DOHH2 (cell line): Measurements from ENCODE around the gene ECT2L.

Experiments used
- EZH2phosphoT487 ChIP-seq: fragments of 200-600 bp; sonication (generic); IDR thresholded peaks from 2 replicates; pipeline ENCODE4 v1.6.1; 2017; ENCODE audit warnings: borderline replicate concordance, mild to moderate bottlenecking, antibody characterized with exemption, low read length, moderate library complexity, mixed read lengths
- TF ChIP-seq, protein P1 (sequence below): fragments of 200-600 bp; sonication (generic); IDR thresholded peaks from one replicate; pipeline ENCODE4 v1.5.1; 2014; ENCODE audit warnings: antibody characterized with exemption, mild to moderate bottlenecking, low read depth, low read length; ENCODE audit not compliant: poor library complexity, severe bottlenecking

DNA sequence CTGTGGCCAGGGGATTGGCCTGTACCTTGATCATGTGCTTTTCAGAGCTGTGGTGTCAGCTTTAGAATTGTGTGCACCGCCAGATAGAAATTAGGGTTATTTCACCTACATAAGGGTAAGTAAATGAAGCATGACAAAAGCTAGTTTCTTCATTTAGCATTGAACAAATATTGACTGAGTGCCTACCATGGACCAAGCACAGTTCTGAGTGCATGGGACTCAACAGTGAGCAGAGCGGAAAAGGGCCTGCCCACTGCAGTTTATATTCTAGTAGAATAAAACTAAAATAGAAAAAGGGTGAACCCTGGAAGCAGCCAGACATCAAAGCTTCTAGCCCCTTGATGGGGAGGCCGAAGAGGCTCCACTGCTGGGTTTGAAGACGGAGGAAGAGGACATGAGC, 25.6 kb downstream of the ECT2L start:
- TF ChIP-seq, protein P1, sequence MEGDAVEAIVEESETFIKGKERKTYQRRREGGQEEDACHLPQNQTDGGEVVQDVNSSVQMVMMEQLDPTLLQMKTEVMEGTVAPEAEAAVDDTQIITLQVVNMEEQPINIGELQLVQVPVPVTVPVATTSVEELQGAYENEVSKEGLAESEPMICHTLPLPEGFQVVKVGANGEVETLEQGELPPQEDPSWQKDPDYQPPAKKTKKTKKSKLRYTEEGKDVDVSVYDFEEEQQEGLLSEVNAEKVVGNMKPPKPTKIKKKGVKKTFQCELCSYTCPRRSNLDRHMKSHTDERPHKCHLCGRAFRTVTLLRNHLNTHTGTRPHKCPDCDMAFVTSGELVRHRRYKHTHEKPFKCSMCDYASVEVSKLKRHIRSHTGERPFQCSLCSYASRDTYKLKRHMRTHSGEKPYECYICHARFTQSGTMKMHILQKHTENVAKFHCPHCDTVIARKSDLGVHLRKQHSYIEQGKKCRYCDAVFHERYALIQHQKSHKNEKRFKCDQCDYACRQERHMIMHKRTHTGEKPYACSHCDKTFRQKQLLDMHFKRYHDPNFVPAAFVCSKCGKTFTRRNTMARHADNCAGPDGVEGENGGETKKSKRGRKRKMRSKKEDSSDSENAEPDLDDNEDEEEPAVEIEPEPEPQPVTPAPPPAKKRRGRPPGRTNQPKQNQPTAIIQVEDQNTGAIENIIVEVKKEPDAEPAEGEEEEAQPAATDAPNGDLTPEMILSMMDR = no peak
- TF ChIP-seq EZH2phosphoT487 = no peak
